ENCODE results near the gene PCDHGA2.
"Not testable (repeated sequence)": the region's sequence is repeated elsewhere in the genome, so short reads cannot be mapped to it uniquely, and the experiment has no call there.

GRCh38 chr5:141340781-141341354 is 2.3 kb downstream of the PCDHGA2 start:
- TF ChIP-seq CTCF (IDR thresholded peaks at IDR 0.05 in 4 of 5, conservative IDR thresholded peaks at IDR 0.05 in 1 of 5); POLR2A (IDR thresholded peaks at IDR 0.05): not testable (repeated sequence)
